CD4-positive, alpha-beta T cell treated with Interferon alpha-2 for 1 hour (primary cell): ENCODE measurements around the gene CARD19.
"Not testable (repeated sequence)": the region's sequence is repeated elsewhere in the genome, so short reads cannot be mapped to it uniquely, and the experiment has no call there.

Source experiments
- DNase-seq, 2 donors: peaks; one replicate each; pipeline ENCODE4 v3.0.0-alpha.2; 2020 to 2022

The CARD19 gene

DNA sequence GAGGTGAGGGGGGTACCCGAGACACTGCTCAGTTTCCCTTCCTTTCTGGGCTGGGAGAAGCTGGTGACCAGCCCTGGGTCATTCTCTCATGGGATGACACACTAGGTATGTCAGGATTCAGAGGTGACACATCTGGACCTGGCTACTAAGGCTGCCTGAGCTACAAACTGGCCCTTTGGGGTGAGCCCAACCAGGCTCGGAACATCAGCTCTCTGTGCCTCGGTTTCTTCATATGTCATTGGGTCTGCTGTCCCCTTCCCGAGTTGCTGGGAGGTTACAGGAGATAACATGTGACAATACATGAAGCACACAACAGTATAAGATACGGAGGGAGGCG lies 11.8 kb downstream of the CARD19 start:
- DNase-seq = no peak

DNA sequence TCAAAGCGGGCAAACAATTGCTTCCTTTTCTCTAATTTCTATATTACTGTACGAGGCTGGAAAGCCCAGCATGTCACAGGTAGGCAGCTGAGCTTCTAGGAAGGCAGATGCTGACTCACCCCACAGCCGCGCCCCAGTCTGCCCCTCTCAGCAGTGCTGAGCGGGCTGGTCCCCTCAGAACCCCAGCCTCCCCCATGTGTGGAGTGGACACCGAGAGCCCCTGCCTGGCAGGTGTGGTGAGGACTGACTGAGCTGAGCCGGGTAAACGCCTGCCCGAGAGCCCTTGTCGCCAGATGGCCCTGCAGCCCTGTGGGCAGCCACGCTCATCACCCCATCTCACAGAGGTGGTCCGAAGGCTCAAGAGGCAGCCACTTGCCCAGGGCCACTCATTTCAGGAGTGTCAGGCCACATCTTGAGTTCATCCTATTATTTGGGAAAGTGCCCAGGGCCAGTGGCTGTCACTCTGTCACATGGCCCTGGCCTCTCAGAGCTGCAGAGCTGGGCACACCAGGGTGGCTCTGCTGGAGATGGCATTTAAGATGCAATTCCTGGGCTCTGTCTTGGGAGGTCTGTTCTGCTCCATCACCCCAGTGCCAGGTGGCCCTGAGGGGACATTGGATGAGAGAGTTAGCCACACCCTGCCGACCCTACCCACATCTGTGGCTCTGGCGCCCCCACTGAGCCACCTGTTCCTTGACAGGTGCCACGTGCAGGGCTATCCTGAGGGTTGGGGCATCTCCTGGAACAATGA lies 12.4 kb downstream of the CARD19 start:
- DNase-seq = no peak

- DNase-seq = no peak
These were observed 14.4 kb downstream of the CARD19 start for GRCh38 chr9:93110311-93110855.

- DNase-seq = no peak
These were observed 15.0 kb downstream of the CARD19 start for GRCh38 chr9:93111001-93111370.

- DNase-seq = peak in 1 of 2 donors; percentile 71
These were observed 15.5 kb downstream of the CARD19 start for GRCh38 chr9:93111371-93112115.

GRCh38 chr9:93112116-93112863 lies 16.3 kb downstream of the CARD19 start:
- DNase-seq = no peak

- no peak for DNase-seq
These were observed 16.9 kb downstream of the CARD19 start for GRCh38 chr9:93112864-93113389.

DNA sequence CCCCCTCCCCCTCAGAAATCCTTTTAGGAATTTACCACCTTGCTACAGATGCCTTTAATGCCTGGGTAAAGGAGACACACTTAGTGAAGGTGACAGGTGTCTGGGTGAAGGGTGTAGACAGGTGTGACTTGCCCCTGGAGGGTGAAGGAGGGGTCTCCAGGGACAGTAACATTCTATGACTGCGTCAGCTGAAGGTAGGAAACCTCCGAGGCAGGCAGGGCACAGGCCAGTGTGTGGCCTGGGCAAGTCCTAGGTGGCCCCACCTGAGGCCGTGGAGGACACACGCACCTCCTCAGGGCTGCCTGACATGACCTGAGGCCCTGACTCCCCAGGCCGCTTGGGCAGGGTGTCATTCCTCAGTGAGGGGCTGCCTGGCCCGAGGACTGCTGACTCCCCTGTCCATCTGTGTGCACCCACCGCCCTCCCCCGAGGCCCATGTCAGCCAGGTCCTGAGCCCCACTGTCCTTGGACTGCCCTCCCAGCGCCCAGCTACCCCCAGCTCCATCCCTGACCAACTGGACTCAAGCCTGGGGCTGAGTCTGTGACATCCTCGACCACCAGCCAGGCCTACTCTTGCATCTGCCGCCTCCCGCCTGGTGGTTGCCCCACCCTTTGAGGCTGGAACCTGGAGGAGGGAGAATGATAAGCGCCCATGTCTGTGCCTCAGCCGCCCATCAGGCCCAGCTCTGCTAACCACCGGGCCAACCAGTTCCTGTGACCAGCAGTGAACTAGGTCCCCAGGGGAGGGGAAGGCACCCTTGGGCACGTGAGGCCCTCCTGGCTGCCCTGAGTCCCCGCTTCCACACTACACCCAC lies 18.4 kb downstream of the CARD19 start:
- no peak for DNase-seq

DNA sequence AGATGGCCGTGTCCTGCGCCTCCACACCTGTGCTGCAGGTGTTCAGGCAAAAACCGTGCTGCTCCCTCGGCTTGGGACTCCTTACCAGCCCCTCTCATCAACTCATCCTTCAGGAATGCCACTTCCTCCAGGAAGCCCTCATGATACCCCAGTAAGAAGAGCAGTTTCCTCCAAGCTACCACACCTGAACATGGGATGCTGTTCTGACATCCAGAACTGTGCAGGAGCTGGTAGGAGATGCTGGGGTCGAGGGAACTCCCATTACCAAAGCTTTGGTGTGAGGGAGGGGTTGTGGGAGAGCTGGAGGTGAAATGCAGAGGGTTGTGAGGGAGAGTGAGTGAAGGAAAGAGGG lies 18.9 kb downstream of the CARD19 start:
- no peak for DNase-seq

DNA sequence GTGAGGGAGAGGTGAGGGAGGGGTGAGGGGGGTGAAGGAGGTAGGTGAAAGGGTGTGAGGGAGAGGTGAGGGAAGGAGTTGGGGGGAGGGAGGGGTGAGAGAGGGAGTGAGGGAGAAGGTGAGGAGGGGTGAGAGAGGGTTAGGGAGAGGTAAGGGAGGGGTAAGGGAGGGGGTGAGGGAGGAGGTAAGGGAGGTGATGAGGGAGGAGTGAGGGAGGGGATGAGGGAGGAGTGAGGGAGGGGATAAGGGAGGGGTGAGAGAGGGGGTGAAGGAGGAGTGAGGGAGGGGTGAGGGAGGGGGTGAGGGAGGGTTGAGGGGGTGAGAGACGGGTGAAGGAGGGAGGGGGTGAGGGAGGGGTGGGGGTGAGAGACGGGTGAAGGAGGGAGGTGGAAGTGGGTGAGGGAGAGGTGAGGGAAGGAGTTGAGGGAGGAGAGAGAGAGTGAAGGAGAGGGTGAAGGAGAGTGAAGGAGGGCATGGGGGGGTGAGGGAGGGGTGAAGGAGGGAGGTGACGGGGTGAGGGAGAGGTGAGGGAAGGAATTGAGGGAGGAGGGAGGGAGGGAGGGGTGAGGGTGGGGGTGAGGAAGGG lies 19.6 kb downstream of the CARD19 start:
- no peak for DNase-seq

DNA sequence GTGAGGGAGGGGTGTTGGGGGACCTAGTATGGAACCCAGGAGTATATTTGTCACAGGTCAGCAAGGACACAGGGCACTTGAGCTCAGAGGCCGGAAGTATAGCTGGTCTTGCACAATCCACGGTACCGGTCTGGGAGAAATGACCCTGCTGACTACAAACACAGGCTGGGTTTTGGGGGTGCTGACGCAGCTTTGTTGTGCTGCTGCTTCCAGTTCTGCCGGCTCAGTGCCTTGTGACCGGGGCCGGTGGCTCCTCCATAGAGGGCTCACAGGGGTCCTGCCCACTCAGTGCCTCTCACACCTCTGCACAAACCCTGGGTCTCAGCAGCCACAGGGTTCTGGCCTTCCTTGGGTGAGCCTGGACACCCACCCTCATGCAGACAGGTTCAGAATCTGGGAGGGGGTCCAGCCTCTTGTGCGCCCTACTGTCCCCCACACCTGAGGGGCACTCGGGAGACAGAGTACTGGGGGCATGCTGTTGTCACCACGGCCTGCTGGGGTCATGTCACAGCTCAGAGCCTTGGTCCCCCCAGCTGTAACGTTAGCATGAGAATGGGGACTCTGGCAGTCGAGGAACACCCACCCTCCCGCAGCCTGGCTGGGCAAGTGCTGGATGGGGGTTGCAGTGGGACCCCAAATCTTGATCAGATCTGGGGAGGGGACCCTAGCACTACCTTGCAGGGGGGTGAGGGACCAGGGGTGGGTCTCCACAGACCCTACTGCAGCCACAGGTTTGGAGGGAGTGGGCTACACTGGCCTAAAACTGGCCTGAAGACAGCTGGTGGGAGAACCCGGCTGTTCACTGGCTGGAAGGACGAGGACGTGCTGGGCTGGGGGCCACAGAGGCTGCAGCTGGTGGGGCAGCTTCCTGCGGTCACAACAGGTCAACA lies 20.3 kb downstream of the CARD19 start:
- DNase-seq = peak in 1 of 2 donors; percentile 79

GRCh38 chr9:93117521-93117920 lies 21.5 kb downstream of the CARD19 start:
- DNase-seq = not testable (repeated sequence)

DNA sequence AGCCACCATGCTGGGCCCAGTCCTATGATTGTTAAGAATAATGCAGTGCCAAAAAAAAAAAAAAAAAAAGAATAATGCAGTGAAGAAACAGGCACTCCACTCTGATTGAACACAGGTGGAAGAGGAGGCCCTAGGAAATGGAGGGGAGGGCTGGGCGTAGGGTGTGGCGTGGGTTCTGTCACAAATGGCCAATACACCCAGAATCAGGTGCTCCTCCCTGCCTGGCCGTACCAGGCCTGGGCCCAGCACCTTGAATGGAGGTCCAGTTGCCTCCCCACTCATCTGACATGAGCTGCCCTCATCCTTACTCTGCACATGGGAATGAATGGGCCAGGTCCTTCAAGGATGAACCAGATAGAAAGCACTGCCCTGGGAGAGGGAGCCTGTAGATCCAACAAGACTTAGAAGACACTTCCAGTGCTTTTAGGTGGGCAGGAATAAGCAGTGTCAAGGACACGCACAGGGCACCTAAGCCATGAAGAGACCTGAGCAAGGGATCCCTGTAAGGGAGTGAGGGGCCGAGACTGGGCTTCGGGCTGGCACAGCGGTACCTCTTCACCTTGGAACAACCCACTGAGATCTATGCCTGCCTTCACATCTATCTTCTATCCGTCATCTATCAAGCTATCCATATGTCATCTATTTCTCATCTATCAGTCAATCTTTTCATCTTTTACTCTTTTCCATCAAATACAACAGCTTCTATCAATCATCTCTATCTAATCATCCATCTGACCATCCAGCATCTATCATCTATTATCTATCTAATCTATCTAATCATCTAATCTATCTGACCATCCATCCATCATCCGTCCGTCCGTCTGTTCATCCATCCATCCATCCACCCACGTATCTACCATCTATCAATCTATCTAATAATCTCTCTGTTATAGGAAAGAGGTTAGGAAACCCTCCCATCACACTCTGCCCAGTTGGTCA lies 22.2 kb downstream of the CARD19 start:
- no peak for DNase-seq

GRCh38 chr9:93118863-93119702 lies 23.1 kb downstream of the CARD19 start:
- no peak for DNase-seq

DNA sequence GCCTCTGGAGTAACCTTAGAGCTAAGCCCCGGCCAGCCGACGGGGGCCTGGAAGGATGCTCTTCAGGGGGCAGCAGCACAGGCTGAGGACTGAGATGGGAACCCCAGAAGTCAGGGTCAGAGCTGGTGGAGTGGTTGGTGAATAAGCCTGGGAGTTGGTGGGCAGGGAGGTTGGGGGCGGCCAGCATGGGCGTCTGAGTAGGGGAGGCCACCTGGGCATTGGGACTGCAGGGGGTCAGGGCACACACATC lies 23.6 kb downstream of the CARD19 start:
- DNase-seq = no peak

DNA sequence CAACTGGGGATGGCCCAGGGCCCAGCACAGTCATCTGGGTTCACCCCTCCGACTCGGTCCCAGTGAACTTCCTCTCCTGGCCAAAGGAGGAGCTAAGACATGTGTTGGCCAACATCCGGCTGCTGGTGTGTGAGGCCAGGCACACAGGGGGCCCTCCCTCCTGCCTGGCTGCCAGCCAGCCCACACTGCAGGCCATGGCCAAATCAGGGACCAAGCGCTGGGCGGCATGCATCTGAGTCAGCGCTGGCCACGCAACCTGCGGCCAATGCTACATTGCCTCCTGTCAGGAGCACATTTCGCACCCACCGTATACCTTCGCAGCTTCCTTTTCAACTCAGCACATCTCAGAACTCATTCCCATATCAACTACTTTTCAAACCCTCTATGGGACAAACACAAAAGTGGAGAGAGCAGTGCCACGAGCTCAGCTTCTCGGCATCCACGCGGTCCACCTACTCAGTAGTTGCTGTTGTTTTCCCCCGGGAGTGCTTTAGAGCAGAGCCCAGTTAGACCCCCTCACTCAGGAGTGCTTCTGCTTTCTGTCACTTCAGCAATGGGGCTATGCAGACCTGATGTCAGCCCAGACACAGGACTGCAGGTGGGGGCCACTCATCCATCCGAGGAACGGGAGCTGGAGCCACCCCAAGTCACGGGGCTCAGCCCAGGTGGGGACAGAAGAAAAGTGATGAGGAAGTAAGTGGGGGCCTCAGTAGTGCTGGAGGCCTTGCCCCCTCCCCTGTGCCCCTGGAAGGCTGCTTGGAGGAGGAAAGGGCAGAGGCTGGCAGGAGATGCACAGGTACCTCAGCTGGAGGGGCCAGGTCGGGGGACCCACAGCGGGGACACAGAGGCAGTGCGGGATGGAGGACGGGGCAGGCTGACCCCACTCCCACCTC lies 24.2 kb downstream of the CARD19 start:
- DNase-seq = peak; percentile 60 to 85

- DNase-seq = no peak
These were observed 24.9 kb downstream of the CARD19 start for GRCh38 chr9:93120846-93121315.
